RWPE2 (cell line): ENCODE data around the gene CFD.

ENCODE experiments used
- ATAC-seq: fragments of 200-7000 bp; cut with Tn5 transposase; 3 replicates; pipeline ENCODE4 v1.9.1; 2021; ENCODE audit warnings: low read depth
- DNase-seq: peaks from one replicate; pipeline ENCODE4 v3.0.0-alpha.2; 2020; ENCODE audit warnings: low spot score
- H3K27ac ChIP-seq: fragments of 450-650 bp; 2 replicates; pipeline ENCODE4 v1.5.1; 2017; ENCODE audit warnings: mild to moderate bottlenecking; ENCODE audit not compliant: poor library complexity, severe bottlenecking
- H3K27me3 ChIP-seq: fragments of 250-450 bp; sonication (Bioruptor Pico); 2 replicates; pipeline ENCODE4 v1.5.1; 2021; ENCODE audit warnings: mild to moderate bottlenecking, moderate library complexity; ENCODE audit not compliant: insufficient read depth, poor library complexity, severe bottlenecking
- H3K36me3 ChIP-seq: fragments of 250-450 bp; sonication (Bioruptor Pico); 2 replicates; pipeline ENCODE4 v1.5.1; 2020; ENCODE audit warnings: low read depth, mild to moderate bottlenecking, moderate library complexity
- H3K4me1 ChIP-seq: fragments of 250-450 bp; sonication (Bioruptor Pico); 2 replicates; pipeline ENCODE4 v1.5.1; 2021; ENCODE audit warnings: mild to moderate bottlenecking, moderate library complexity; ENCODE audit not compliant: insufficient read depth, poor library complexity, severe bottlenecking
- H3K4me3 ChIP-seq: fragments of 250-450 bp; sonication (Bioruptor Pico); 2 replicates; pipeline ENCODE4 v1.5.1; 2021; ENCODE audit warnings: mild to moderate bottlenecking, moderate library complexity; ENCODE audit not compliant: severe bottlenecking
- H3K9me3 ChIP-seq: fragments of 250-450 bp; sonication (Bioruptor Pico); 2 replicates; pipeline ENCODE4 v1.5.1; 2021; ENCODE audit warnings: mild to moderate bottlenecking, moderate library complexity; ENCODE audit not compliant: severe bottlenecking
- CTCF ChIP-seq: fragments of 450-650 bp; IDR thresholded peaks from one replicate; pipeline ENCODE4 v1.5.1; 2017; ENCODE audit warnings: mild to moderate bottlenecking, moderate library complexity; ENCODE audit not compliant: poor library complexity, severe bottlenecking

The CFD gene

GRCh38 chr19:855142-855541, 4.3 kb upstream of the CFD start:
- Histone ChIP-seq H3K4me3 (no peak overlapping the region), H3K27me3 (peaks cover 22% of the 10 kb centered on the region), H3K4me1 (no peaks in the 10 kb centered on the region), H3K9me3 (no peaks in the 10 kb centered on the region), H3K36me3 (no peaks in the 10 kb centered on the region), H3K27ac (no peak overlapping the region)
- ATAC-seq (no peak), DNase-seq (no peak)
- TF ChIP-seq CTCF, result no peak

- Histone ChIP-seq H3K27ac (no peak overlapping the region), H3K9me3 (no peaks in the 10 kb centered on the region), H3K4me1 (no peaks in the 10 kb centered on the region), H3K36me3 (no peaks in the 10 kb centered on the region), H3K4me3 (no peak overlapping the region), H3K27me3 (peaks cover 22% of the 10 kb centered on the region)
- ATAC-seq (no peak), DNase-seq (no peak)
- TF ChIP-seq CTCF, result no peak
These were observed 3.8 kb upstream of the CFD start for GRCh38 chr19:855566-856120.

- H3K36me3 ChIP-seq, result no peaks in the 10 kb centered on the region
- H3K27me3 ChIP-seq, result peaks cover 8% of the 10 kb centered on the region
- no peak overlapping the region for H3K4me3 ChIP-seq
- ATAC-seq (no peak), DNase-seq (no peak)
- peaks cover 3% of the 10 kb centered on the region for H3K4me1 ChIP-seq
- TF ChIP-seq CTCF, result no peak
- no peaks in the 10 kb centered on the region for H3K9me3 ChIP-seq
- no peak overlapping the region for H3K27ac ChIP-seq
These were observed 1.2 kb upstream of the CFD start for GRCh38 chr19:858284-858683.

- no peak for ATAC-seq
- peaks cover 3% of the 10 kb centered on the region for H3K4me1 ChIP-seq
- no peaks in the 10 kb centered on the region for H3K9me3 ChIP-seq
- H3K4me3 ChIP-seq, result no peak overlapping the region
- no peaks in the 10 kb centered on the region for H3K36me3 ChIP-seq
- no peak for TF ChIP-seq CTCF
- no peak for DNase-seq
- no peak overlapping the region for H3K27ac ChIP-seq
- H3K27me3 ChIP-seq, result peaks cover 6% of the 10 kb centered on the region
These were observed 1.8 kb downstream of the CFD start for GRCh38 chr19:861141-861755.

GRCh38 chr19:861756-862580, 2.5 kb downstream of the CFD start:
- Histone ChIP-seq H3K27me3 (peaks cover 6% of the 10 kb centered on the region), H3K4me3 (no peak overlapping the region), H3K9me3 (no peaks in the 10 kb centered on the region), H3K36me3 (no peaks in the 10 kb centered on the region), H3K27ac (no peak overlapping the region), H3K4me1 (peaks cover 3% of the 10 kb centered on the region)
- ATAC-seq, result peak; percentile 28
- peak; percentile 28 for TF ChIP-seq CTCF
- DNase-seq, result peak; percentile 72
